Measurements from ENCODE around the gene SHISA8. TPM values are rescaled to one million over a fixed set of nuclear protein-coding genes. Genes with fewer than 3 reads are reported as not detected.

The SHISA8 gene
- total and polyA plus RNA-seq, 10 of the 15 experiments (the other 5 are each of a cell fraction or from before 2014, with no cell fraction given) = 0.06 to 10.1 (median 0.25) TPM

DNA sequence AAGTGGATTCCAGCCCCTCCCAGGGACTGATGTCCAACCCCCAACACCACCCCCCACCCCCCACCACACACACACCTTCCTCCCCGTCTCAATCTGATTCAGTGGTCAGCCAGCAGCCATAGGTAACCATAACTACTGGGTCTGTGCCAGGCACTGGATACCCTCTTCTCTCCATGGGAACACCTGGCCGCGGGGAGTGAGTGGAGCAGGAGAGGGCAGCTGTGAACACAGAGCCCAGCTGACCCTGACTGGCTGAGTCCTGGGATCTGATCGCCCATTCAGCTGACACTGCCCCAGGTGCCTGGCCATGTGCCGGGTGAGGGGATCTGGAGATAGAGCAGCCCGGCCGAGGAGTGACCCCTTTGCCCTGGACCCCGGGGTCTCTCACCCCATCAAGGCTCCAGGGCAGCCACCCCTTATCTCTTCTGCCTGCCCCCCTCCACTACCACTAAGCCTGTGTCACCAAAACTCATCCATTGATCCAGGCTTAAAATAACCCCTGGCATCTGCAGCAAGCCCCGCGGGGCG lies 2.6 kb upstream of the SHISA8 start:
- ChIA-PET POLR2A (interaction anchor here (0.6 to 15.3 kb wide), 7 partner anchors 9 to 40 kb away, joined by 3 to 599 read pairs (median 4); partner anchors contain the start of gene TNFRSF13C), RAD21 (ENCODE audit: unreplicated experiment) (interaction anchor here (0.9 to 2.0 kb wide), 5 partner anchors 8 to 220 kb away, joined by 4 to 10 read pairs (median 5); no protein-coding TSS in a partner anchor)
- ATAC-seq = no peak

More for the DNA sequence above, 2.6 kb upstream of the SHISA8 start:
- SMC1A ChIA-PET (ENCODE audit: uncharacterized antibody, unreplicated experiment) = interaction anchor here (1.3 to 15.4 kb wide), 3 partner anchors 14 to 22 kb away, joined by 3 to 321 read pairs (median 4); no protein-coding TSS in a partner anchor
- no peak for DNase-seq (ENCODE audit: low read depth, low spot score)
- H3K9me3 ChIP-seq (replicated peaks; ENCODE audit: control insufficient read depth, insufficient read depth, low read length) = no peaks in the 10 kb centered on the region
- H3K36me3 ChIP-seq (ENCODE audit: control insufficient read depth in 2 of 2, insufficient read depth in 2 of 2, low read length in 1 of 2) = no peaks in the 10 kb centered on the region
- H3K4me1 ChIP-seq (ENCODE audit: control insufficient read depth, insufficient read depth, low read length) = peaks cover 59% of the 10 kb centered on the region
- H3K27ac ChIP-seq (ENCODE audit: control insufficient read depth, insufficient read depth) = no peak overlapping the region
- H3K4me2 ChIP-seq (ENCODE audit: control insufficient read depth, insufficient read depth) = no peak overlapping the region
- peaks cover 9% of the 10 kb centered on the region for H3K79me2 ChIP-seq (ENCODE audit: control insufficient read depth, insufficient read depth, low read length)
- no TSS peak for BruUV-seq (replicated peaks)
- H4K20me1 ChIP-seq (ENCODE audit: control insufficient read depth, insufficient read depth) = 0 out of 2 replicates have a peak, but pooled peaks cover 1% of the 10 kb centered on the region
- intact Hi-C loops (cut with micrococcal nuclease; ENCODE audit: unreplicated experiment) = no loop called here
- H3K9ac ChIP-seq (ENCODE audit: control insufficient read depth, insufficient read depth, low read length) = no peak overlapping the region
- FAIRE-seq = no peak
- H2AFZ ChIP-seq (ENCODE audit: control insufficient read depth, low read depth, low read length) = no peak overlapping the region
- TF ChIP-seq, protein P1, sequence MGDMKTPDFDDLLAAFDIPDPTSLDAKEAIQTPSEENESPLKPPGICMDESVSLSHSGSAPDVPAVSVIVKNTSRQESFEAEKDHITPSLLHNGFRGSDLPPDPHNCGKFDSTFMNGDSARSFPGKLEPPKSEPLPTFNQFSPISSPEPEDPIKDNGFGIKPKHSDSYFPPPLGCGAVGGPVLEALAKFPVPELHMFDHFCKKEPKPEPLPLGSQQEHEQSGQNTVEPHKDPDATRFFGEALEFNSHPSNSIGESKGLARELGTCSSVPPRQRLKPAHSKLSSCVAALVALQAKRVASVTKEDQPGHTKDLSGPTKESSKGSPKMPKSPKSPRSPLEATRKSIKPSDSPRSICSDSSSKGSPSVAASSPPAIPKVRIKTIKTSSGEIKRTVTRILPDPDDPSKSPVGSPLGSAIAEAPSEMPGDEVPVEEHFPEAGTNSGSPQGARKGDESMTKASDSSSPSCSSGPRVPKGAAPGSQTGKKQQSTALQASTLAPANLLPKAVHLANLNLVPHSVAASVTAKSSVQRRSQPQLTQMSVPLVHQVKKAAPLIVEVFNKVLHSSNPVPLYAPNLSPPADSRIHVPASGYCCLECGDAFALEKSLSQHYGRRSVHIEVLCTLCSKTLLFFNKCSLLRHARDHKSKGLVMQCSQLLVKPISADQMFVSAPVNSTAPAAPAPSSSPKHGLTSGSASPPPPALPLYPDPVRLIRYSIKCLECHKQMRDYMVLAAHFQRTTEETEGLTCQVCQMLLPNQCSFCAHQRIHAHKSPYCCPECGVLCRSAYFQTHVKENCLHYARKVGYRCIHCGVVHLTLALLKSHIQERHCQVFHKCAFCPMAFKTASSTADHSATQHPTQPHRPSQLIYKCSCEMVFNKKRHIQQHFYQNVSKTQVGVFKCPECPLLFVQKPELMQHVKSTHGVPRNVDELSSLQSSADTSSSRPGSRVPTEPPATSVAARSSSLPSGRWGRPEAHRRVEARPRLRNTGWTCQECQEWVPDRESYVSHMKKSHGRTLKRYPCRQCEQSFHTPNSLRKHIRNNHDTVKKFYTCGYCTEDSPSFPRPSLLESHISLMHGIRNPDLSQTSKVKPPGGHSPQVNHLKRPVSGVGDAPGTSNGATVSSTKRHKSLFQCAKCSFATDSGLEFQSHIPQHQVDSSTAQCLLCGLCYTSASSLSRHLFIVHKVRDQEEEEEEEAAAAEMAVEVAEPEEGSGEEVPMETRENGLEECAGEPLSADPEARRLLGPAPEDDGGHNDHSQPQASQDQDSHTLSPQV (IDR thresholded peaks at IDR 0.05) = no peak
- no peak for TF ChIP-seq SIX5 (IDR thresholded peaks at IDR 0.05; ENCODE audit: low read depth, low read length, severe bottlenecking)
- TF ChIP-seq SMARCA5 (IDR thresholded peaks at IDR 0.05) = no peak
- no peak for TF ChIP-seq EZH2 (IDR thresholded peaks at IDR 0.05; ENCODE audit: borderline replicate concordance, control insufficient read depth, low read depth, low read length)
- TF ChIP-seq EP300 (IDR thresholded peaks at IDR 0.05; ENCODE audit: borderline replicate concordance in 1 of 2, control insufficient read depth in 1 of 2, low read depth in 2 of 2, low read length in 2 of 2) = no peak
- no peak for TF ChIP-seq NFIC (IDR thresholded peaks at IDR 0.05; ENCODE audit: low read depth, low read length)
- TF ChIP-seq, protein P2, sequence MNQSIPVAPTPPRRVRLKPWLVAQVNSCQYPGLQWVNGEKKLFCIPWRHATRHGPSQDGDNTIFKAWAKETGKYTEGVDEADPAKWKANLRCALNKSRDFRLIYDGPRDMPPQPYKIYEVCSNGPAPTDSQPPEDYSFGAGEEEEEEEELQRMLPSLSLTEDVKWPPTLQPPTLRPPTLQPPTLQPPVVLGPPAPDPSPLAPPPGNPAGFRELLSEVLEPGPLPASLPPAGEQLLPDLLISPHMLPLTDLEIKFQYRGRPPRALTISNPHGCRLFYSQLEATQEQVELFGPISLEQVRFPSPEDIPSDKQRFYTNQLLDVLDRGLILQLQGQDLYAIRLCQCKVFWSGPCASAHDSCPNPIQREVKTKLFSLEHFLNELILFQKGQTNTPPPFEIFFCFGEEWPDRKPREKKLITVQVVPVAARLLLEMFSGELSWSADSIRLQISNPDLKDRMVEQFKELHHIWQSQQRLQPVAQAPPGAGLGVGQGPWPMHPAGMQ (IDR thresholded peaks at IDR 0.05; ENCODE audit: borderline replicate concordance) = no peak
- TF ChIP-seq POLR2AphosphoS5 (IDR thresholded peaks at IDR 0.05; ENCODE audit: low read length) = peak; percentile 5; the same call in 1 of the 2 replicates
- H3K27me3 ChIP-seq (replicated peaks in 1 of 2; ENCODE audit: control insufficient read depth in 2 of 2, insufficient read depth in 2 of 2, low read length in 1 of 2) = peaks cover 3 to 6% of the 10 kb centered on the region in 2 experiments; a peak in 3 of 4 replicates
- H3K4me3 ChIP-seq = no peak overlapping the region
- CTCF ChIA-PET = interaction anchor here (0.6 to 2.2 kb wide), 3 partner anchors 20 to 171 kb away, joined by 3 to 8 read pairs (median 3); no protein-coding TSS in a partner anchor
- in situ Hi-C loops (cut with MboI) = no loop called here
- 80% methylated on average over 9 of the region's 11 CpGs for WGBS (ENCODE audit: insufficient coverage, insufficient replicate concordance, low lambda C conversion rate, missing lambda C conversion rate)
